HCT116 (cell line): ENCODE measurements around the gene RNF151. TPM values are rescaled to one million over a fixed set of nuclear protein-coding genes. Genes with fewer than 3 reads are reported as not detected.

Source experiments
- ATAC-seq: fragments of 200-7000 bp; cut with Tn5 transposase; 2 replicates; pipeline ENCODE4 v1.9.1; 2020; ENCODE audit warnings: mild to moderate bottlenecking, moderate library complexity
- BruUV-seq: library from RNA; stranded (reverse); fragments of 400-500 nt; replicated peaks from 2 replicates; lab custom pipeline; 2021; lab: Mats Ljungman, UMichigan
- CTCF ChIA-PET: fragments of 300-600 bp; sonication (Branson Sonifier 250); formaldehyde crosslinking; loops from one replicate; lab custom pipeline; 2021; ENCODE audit warnings: antibody characterized with exemption; lab: Charles Lee
- POLR2A ChIA-PET: fragments of 300-600, 350-600 bp; sonication (Branson Sonifier 250); formaldehyde crosslinking; loops from one replicate; lab custom pipeline; 2021; ENCODE audit warnings: antibody characterized with exemption; lab: Charles Lee
- RAD21 ChIA-PET, 2 experiments: fragments of 300-600 bp; sonication (Branson Sonifier 250); formaldehyde crosslinking; loops; one replicate each; lab custom pipeline; 2023; ENCODE audit warnings: low total read pairs in 2 of 2; ENCODE audit not compliant: uncharacterized antibody in 2 of 2, unreplicated experiment in 2 of 2, low non-redundant PET in 1 of 2; lab: Charles Lee
- DNase-seq: peaks from one replicate; pipeline ENCODE4 v3.0.0-alpha.2; 2010; ENCODE audit warnings: low read depth, low spot score
- H2AFZ ChIP-seq: fragments of 200-600 bp; shearing (Covaris generic), sonication (generic); 2 replicates; pipeline ENCODE4 v1.6.1; 2017; ENCODE audit warnings: low read depth, mixed run types, mixed read lengths, antibody characterized with exemption, low read length; ENCODE audit not compliant: poor library complexity, severe bottlenecking
- H3K27ac ChIP-seq: 2 replicates; pipeline ENCODE4 v1.5.1; 2012; ENCODE audit warnings: low read depth, low read length
- H3K27me3 ChIP-seq: fragments of 200-600 bp; sonication (generic); 2 replicates; pipeline ENCODE4 v1.6.1; 2016; ENCODE audit warnings: mixed run types, low read length, mixed read lengths; ENCODE audit not compliant: insufficient read depth
- H3K36me3 ChIP-seq, 2 experiments: fragments of 200-500 bp in 1 of 2; fragments of 200-600 bp in 1 of 2; sonication (Bioruptor generic) in 1 of 2; sonication (generic) in 1 of 2; 2 replicates each; pipeline versions ENCODE4 v1.5.1 to v1.6.1; 2014 to 2016; ENCODE audit warnings: low read length in 2 of 2, inconsistent platforms in 1 of 2, mixed read lengths in 1 of 2, mixed run types in 1 of 2; ENCODE audit not compliant: insufficient read depth in 2 of 2, control insufficient read depth in 1 of 2
- H3K4me1 ChIP-seq, 2 experiments: fragments of 200-600 bp in 1 of 2; sonication (generic) in 1 of 2; 2 replicates each; pipeline versions ENCODE4 v1.5.1 to v1.6.1; 2012 to 2017; ENCODE audit warnings: low read length in 2 of 2, inconsistent platforms in 1 of 2, mild to moderate bottlenecking in 1 of 2, mixed read lengths in 1 of 2, mixed run types in 1 of 2, moderate library complexity in 1 of 2; ENCODE audit not compliant: insufficient read depth in 2 of 2, control insufficient read depth in 1 of 2
- H3K4me2 ChIP-seq: fragments of 200-600 bp; sonication (generic); 2 replicates; pipeline ENCODE4 v1.6.1; 2017; ENCODE audit warnings: mixed run types, low read length, mixed read lengths
- H3K4me3 ChIP-seq, 2 experiments: fragments of 200-600 bp in 1 of 2; sonication (generic) in 1 of 2; replicated peaks in 1 of 2; 2 replicates each; pipeline ENCODE4 v1.5.1; 2011 to 2016; ENCODE audit warnings: low read length in 2 of 2, control low read depth in 1 of 2, low read depth in 1 of 2, mild to moderate bottlenecking in 1 of 2, mixed read lengths in 1 of 2, mixed run types in 1 of 2
- H3K79me2 ChIP-seq: fragments of 200-600 bp; sonication (generic); 2 replicates; pipeline ENCODE4 v1.6.1; 2017; ENCODE audit warnings: mild to moderate bottlenecking, mixed run types, low read length, moderate library complexity, mixed read lengths; ENCODE audit not compliant: insufficient read depth
- H3K9ac ChIP-seq: fragments of 200-600 bp; sonication (generic); 2 replicates; pipeline ENCODE4 v1.6.1; 2016; ENCODE audit warnings: low read length, mixed read lengths
- H3K9me2 ChIP-seq: fragments of 200-600 bp; sonication (generic), shearing (Covaris generic); 2 replicates; pipeline ENCODE4 v1.6.1; 2017; ENCODE audit warnings: mixed run types, mild to moderate bottlenecking, moderate library complexity; ENCODE audit not compliant: insufficient read depth
- H3K9me3 ChIP-seq, 2 experiments: fragments of 200-500 bp in 1 of 2; fragments of 200-600 bp in 1 of 2; sonication (Bioruptor generic) in 1 of 2; sonication (generic) in 1 of 2; 2 replicates each; pipeline ENCODE4 v1.6.1; 2014 to 2017; ENCODE audit warnings: low read length in 2 of 2, mixed read lengths in 2 of 2, inconsistent platforms in 1 of 2, low read depth in 1 of 2, mild to moderate bottlenecking in 1 of 2, mixed run types in 1 of 2, moderate library complexity in 1 of 2; ENCODE audit not compliant: control insufficient read depth in 1 of 2, insufficient read depth in 1 of 2
- H4K20me1 ChIP-seq: fragments of 200-600 bp; sonication (generic), shearing (Covaris generic); 2 replicates; pipeline ENCODE4 v1.6.1; 2017; ENCODE audit warnings: mixed run types, mild to moderate bottlenecking, moderate library complexity; ENCODE audit not compliant: insufficient read depth
- ELF1 ChIP-seq: IDR thresholded peaks from 2 replicates; pipeline ENCODE4 v1.6.1; 2012; ENCODE audit warnings: low read depth, borderline replicate concordance
- POLR2AphosphoS5 ChIP-seq: IDR thresholded peaks from 2 replicates; pipeline ENCODE4 v1.6.1; 2011; ENCODE audit warnings: mild to moderate bottlenecking, low read depth, low read length, moderate library complexity
- SIN3A ChIP-seq: IDR thresholded peaks from 2 replicates; pipeline ENCODE4 v1.6.1; 2012; ENCODE audit warnings: low read depth
- SP1 ChIP-seq: IDR thresholded peaks from 2 replicates; pipeline ENCODE4 v1.6.1; 2012; ENCODE audit warnings: low read depth
- SRF ChIP-seq: IDR thresholded peaks from 2 replicates; pipeline ENCODE4 v1.6.1; 2012; ENCODE audit warnings: low read depth
- ZFX ChIP-seq: fragments of 450-650 bp; IDR thresholded peaks from 2 replicates; pipeline ENCODE4 v1.6.1; 2017
- intact Hi-C: fragments of 100-400 bp; cut with micrococcal nuclease; formaldehyde crosslinking; loops from 2 replicates; pipeline ENCODE4 v1.10.0; 2022
- total RNA-seq: library from RNA; stranded (reverse); gene quantifications from one replicate; pipeline ENCODE4 v1.2.1, GENCODE V29; 2021; ENCODE audit not compliant: unreplicated experiment
- TF ChIP-seq, protein P1 (sequence below): IDR thresholded peaks from 2 replicates; pipeline ENCODE4 v1.6.1; 2012; ENCODE audit warnings: low read depth
- TF ChIP-seq, protein P2 (sequence below): IDR thresholded peaks from 2 replicates; pipeline ENCODE4 v1.6.1; 2012

Gene RNF151
- total RNA-seq, 1 experiment from 2014 or later, result 0.30 TPM

DNA sequence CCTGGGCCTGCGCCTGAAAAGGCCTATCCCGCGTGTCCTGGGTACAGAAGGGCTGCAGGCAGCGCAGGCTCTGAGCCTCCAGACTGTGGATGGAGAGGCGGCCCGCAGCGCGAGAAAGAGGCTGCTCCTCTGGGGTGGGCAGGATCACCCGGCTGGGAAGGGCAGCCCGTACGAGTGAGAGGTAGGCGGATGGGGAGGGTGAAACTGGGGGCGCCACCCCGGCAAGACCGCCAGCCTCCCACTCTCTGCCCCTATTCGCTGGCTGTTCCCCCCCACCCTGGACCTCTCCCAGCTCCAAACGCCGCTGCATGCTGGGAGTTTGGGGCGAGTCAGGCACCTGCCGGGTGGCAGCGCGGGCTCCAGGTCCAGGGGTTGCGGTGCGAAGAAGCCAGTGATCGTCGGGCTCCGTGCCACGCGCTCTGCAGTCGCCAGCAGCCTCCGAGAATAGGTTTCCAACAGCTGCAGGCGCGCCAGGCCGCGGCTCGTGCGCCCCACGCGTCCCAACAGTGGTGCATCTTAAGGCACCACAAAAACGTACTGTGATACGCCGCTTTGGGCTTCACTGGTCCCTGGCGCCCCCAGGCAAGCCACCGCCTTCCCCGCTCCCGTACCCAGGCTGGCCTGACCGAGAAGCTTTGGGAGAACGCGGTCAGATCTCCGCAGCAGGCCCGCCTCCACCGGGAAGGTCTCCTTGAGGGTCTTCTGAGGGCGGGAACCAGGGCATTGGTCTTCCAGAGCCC lies 13.5 kb downstream of the RNF151 start:
- H3K9ac ChIP-seq, result peak overlapping the region; percentile 84
- intact Hi-C loops, result no loop called here
- no peaks in the 10 kb centered on the region for H3K9me2 ChIP-seq
- no peak for DNase-seq
- peak overlapping the region; percentile 97 for H3K4me2 ChIP-seq
- H4K20me1 ChIP-seq, result no peaks in the 10 kb centered on the region
- peaks cover 10% of the 10 kb centered on the region for H3K79me2 ChIP-seq
- peaks cover 43 to 69% of the 10 kb centered on the region in 2 experiments for H3K4me1 ChIP-seq
- H3K9me3 ChIP-seq, result no peaks in the 10 kb centered on the region
- TF ChIP-seq, protein P1, sequence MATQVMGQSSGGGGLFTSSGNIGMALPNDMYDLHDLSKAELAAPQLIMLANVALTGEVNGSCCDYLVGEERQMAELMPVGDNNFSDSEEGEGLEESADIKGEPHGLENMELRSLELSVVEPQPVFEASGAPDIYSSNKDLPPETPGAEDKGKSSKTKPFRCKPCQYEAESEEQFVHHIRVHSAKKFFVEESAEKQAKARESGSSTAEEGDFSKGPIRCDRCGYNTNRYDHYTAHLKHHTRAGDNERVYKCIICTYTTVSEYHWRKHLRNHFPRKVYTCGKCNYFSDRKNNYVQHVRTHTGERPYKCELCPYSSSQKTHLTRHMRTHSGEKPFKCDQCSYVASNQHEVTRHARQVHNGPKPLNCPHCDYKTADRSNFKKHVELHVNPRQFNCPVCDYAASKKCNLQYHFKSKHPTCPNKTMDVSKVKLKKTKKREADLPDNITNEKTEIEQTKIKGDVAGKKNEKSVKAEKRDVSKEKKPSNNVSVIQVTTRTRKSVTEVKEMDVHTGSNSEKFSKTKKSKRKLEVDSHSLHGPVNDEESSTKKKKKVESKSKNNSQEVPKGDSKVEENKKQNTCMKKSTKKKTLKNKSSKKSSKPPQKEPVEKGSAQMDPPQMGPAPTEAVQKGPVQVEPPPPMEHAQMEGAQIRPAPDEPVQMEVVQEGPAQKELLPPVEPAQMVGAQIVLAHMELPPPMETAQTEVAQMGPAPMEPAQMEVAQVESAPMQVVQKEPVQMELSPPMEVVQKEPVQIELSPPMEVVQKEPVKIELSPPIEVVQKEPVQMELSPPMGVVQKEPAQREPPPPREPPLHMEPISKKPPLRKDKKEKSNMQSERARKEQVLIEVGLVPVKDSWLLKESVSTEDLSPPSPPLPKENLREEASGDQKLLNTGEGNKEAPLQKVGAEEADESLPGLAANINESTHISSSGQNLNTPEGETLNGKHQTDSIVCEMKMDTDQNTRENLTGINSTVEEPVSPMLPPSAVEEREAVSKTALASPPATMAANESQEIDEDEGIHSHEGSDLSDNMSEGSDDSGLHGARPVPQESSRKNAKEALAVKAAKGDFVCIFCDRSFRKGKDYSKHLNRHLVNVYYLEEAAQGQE, result no peak
- TF ChIP-seq SIN3A (no peak), SP1 (no peak), SRF (no peak), ZFX (no peak; the same call in 1 of the 2 replicates), ELF1 (no peak), POLR2AphosphoS5 (peak; percentile 18; the same call in 1 of the 2 replicates)
- TF ChIP-seq, protein P2, sequence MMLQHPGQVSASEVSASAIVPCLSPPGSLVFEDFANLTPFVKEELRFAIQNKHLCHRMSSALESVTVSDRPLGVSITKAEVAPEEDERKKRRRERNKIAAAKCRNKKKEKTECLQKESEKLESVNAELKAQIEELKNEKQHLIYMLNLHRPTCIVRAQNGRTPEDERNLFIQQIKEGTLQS, result no peak
- H3K36me3 ChIP-seq, result peaks cover 0 to 27% of the 10 kb centered on the region in 2 experiments; a peak in 2 of 4 replicates
- POLR2A ChIA-PET, result interaction anchor here (1.5 to 12.5 kb wide), 4 partner anchors 10 to 175 kb away, joined by 5 to 104 read pairs (median 10); partner anchors contain the start of genes NDUFB10, RNF151, RPS2 and TRAF7
- BruUV-seq, result no TSS peak
- H2AFZ ChIP-seq, result no peak overlapping the region
- RAD21 ChIA-PET, result no interaction called here
- peak overlapping the region; percentile 88 for H3K27ac ChIP-seq
- H3K27me3 ChIP-seq, result no peaks in the 10 kb centered on the region
- ATAC-seq, result peak; percentile 5
- CTCF ChIA-PET, result interaction anchor here (1.7 kb wide), 1 partner anchor 160 kb away, joined by 8 read pairs; no protein-coding TSS in a partner anchor
- peak overlapping the region; percentile 60 to 65 for H3K4me3 ChIP-seq
